ENCODE data around the gene EVI5L. TPM values are rescaled to one million over a fixed set of nuclear protein-coding genes. Genes with fewer than 3 reads are reported as not detected.

The EVI5L gene
- total RNA-seq, 1 donor from 2014 or later = 19.0 TPM

GRCh38 chr19:7874076-7874896 lies 44.3 kb downstream of the EVI5L start, which contains the start of gene PRR36:
PRR36 (minus strand) TSS chr19:7874390; CDS start chr19:7873689, 701 bp downstream.
- H3K9me3 Mint-ChIP-seq = no peaks in the 10 kb centered on the region
- peaks cover 35% of the 10 kb centered on the region for H3K27me3 Mint-ChIP-seq
- TF ChIP-seq, protein P1, sequence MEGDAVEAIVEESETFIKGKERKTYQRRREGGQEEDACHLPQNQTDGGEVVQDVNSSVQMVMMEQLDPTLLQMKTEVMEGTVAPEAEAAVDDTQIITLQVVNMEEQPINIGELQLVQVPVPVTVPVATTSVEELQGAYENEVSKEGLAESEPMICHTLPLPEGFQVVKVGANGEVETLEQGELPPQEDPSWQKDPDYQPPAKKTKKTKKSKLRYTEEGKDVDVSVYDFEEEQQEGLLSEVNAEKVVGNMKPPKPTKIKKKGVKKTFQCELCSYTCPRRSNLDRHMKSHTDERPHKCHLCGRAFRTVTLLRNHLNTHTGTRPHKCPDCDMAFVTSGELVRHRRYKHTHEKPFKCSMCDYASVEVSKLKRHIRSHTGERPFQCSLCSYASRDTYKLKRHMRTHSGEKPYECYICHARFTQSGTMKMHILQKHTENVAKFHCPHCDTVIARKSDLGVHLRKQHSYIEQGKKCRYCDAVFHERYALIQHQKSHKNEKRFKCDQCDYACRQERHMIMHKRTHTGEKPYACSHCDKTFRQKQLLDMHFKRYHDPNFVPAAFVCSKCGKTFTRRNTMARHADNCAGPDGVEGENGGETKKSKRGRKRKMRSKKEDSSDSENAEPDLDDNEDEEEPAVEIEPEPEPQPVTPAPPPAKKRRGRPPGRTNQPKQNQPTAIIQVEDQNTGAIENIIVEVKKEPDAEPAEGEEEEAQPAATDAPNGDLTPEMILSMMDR (conservative IDR thresholded peaks at IDR 0.05) = no peak
- H3K4me3 Mint-ChIP-seq = peak within 1 kb of the TSS; percentile 91
- H3K27ac Mint-ChIP-seq = peak within 1 kb of the TSS; percentile 73
- peak; percentile 83 for DNase-seq (ENCODE audit: extremely low spot score, unreplicated experiment)
- H3K4me1 Mint-ChIP-seq (ENCODE audit: unreplicated experiment) = peaks cover 13% of the 10 kb centered on the region
- peaks cover 4% of the 10 kb centered on the region for H3K36me3 Mint-ChIP-seq

GRCh38 chr19:7874897-7875273 lies 44.9 kb downstream of the EVI5L start:
- H3K36me3 Mint-ChIP-seq = peaks cover 4% of the 10 kb centered on the region
- peak overlapping the region; percentile 71 for H3K27ac Mint-ChIP-seq
- H3K27me3 Mint-ChIP-seq = peaks cover 35% of the 10 kb centered on the region
- DNase-seq (ENCODE audit: extremely low spot score, unreplicated experiment) = no peak
- H3K4me1 Mint-ChIP-seq (ENCODE audit: unreplicated experiment) = peaks cover 13% of the 10 kb centered on the region
- H3K9me3 Mint-ChIP-seq = no peaks in the 10 kb centered on the region
- TF ChIP-seq, protein P1 (conservative IDR thresholded peaks at IDR 0.05) = no peak
- peak overlapping the region; percentile 84 for H3K4me3 Mint-ChIP-seq

GRCh38 chr19:7877249-7877836 lies 47.3 kb downstream of the EVI5L start:
- H3K4me1 Mint-ChIP-seq (ENCODE audit: unreplicated experiment) = no peaks in the 10 kb centered on the region
- peaks cover 25% of the 10 kb centered on the region for H3K27me3 Mint-ChIP-seq
- no peaks in the 10 kb centered on the region for H3K36me3 Mint-ChIP-seq
- no peak for DNase-seq (ENCODE audit: extremely low spot score, unreplicated experiment)
- TF ChIP-seq, protein P1 (conservative IDR thresholded peaks at IDR 0.05) = no peak
- no peaks in the 10 kb centered on the region for H3K9me3 Mint-ChIP-seq
- H3K27ac Mint-ChIP-seq = peak overlapping the region; percentile 15
- peak overlapping the region; percentile 33 for H3K4me3 Mint-ChIP-seq

- peaks cover 19% of the 10 kb centered on the region for H3K27me3 Mint-ChIP-seq
- TF ChIP-seq, protein P1 (conservative IDR thresholded peaks at IDR 0.05) = no peak
- H3K27ac Mint-ChIP-seq = no peak overlapping the region
- no peaks in the 10 kb centered on the region for H3K4me1 Mint-ChIP-seq (ENCODE audit: unreplicated experiment)
- no peak for DNase-seq (ENCODE audit: extremely low spot score, unreplicated experiment)
- no peaks in the 10 kb centered on the region for H3K36me3 Mint-ChIP-seq
- H3K9me3 Mint-ChIP-seq = no peaks in the 10 kb centered on the region
- no peak overlapping the region for H3K4me3 Mint-ChIP-seq
These were observed 49.2 kb downstream of the EVI5L start for GRCh38 chr19:7879111-7879807.

DNA sequence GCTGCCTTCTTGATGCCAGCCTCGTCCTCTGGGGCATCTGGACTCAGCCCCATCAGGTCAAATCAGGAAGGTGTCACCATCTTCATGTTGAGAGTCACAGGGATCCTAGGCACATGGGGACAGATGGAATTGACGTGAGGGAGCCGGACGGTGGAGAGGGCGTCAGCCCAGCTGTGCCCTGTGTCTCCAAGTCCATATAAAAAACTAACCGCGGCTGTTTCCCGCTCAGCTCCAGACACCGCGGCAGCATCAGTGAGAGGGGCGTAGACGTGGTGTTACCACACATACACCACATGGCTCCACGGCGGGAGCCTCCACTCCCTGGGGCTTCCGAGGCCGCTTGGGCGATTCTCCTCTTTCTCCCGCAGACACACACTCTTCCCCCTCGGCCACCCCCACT lies 49.8 kb downstream of the EVI5L start:
- H3K27me3 Mint-ChIP-seq = peaks cover 17% of the 10 kb centered on the region
- no peaks in the 10 kb centered on the region for H3K36me3 Mint-ChIP-seq
- DNase-seq (ENCODE audit: extremely low spot score, unreplicated experiment) = no peak
- H3K4me1 Mint-ChIP-seq (ENCODE audit: unreplicated experiment) = no peaks in the 10 kb centered on the region
- no peak overlapping the region for H3K4me3 Mint-ChIP-seq
- TF ChIP-seq, protein P1 (conservative IDR thresholded peaks at IDR 0.05) = no peak
- H3K27ac Mint-ChIP-seq = no peak overlapping the region
- no peaks in the 10 kb centered on the region for H3K9me3 Mint-ChIP-seq

Measured in type B pancreatic cell (in vitro differentiated cells).